HepG2 (cell line): ENCODE measurements around the gene ARMCX4. TPM values are rescaled to one million over a fixed set of nuclear protein-coding genes. Genes with fewer than 3 reads are reported as not detected.
"Not testable (repeated sequence)": the region's sequence is repeated elsewhere in the genome, so short reads cannot be mapped to it uniquely, and the experiment has no call there.

Experiments used
- ATAC-seq: fragments of 200-7000 bp; cut with Tn5 transposase; 3 replicates; pipeline ENCODE4 v1.9.1; 2020; ENCODE audit warnings: mild to moderate bottlenecking, moderate library complexity
- BruUV-seq: library from RNA; stranded (reverse); fragments of 400-500 nt; replicated peaks from 2 replicates; lab custom pipeline; 2021; lab: Mats Ljungman, UMichigan
- CTCF ChIA-PET: fragments of 300-600 bp; formaldehyde crosslinking; extraction: SDS; loops from one replicate; lab custom pipeline; 2021; ENCODE audit warnings: low total read pairs, inconsistent platforms, low intra/inter-chr PET ratio; lab: Yijun Ruan, JAX
- POLR2A ChIA-PET: fragments of 350-600 bp; sonication (Branson Sonifier 250); formaldehyde crosslinking; loops from one replicate; lab custom pipeline; 2020; ENCODE audit warnings: antibody characterized with exemption, inconsistent platforms; lab: Yijun Ruan, JAX
- DNase-seq: peaks from one replicate; pipeline ENCODE4 v3.0.0-alpha.2; 2015; ENCODE audit warnings: low spot score
- FAIRE-seq: peaks from 3 replicates; lab custom pipeline; 2011; peaks lifted over from hg19 to GRCh38; lab: Jason Lieb, UNC
- H2AFZ ChIP-seq: one replicate; pipeline ENCODE4 v1.6.1; 2011; ENCODE audit warnings: low read length, inconsistent platforms
- H3K27ac ChIP-seq: fragments of 300-600 bp; 3 replicates; pipeline ENCODE4 v1.8.0; 2011; ENCODE audit warnings: mixed run types, mild to moderate bottlenecking, mixed read lengths, low read length, inconsistent platforms; ENCODE audit not compliant: insufficient read depth; ENCODE audit errors: extremely low read length
- H3K27me3 ChIP-seq, 2 experiments: fragments of 200-600 bp in 1 of 2; 2 replicates in 1 of 2; 3 replicates in 1 of 2; pipeline versions ENCODE4 v1.6.0 to v1.8.0; 2011; ENCODE audit warnings: low read length in 2 of 2, mild to moderate bottlenecking in 2 of 2, moderate library complexity in 2 of 2, inconsistent platforms in 1 of 2; ENCODE audit not compliant: insufficient read depth in 2 of 2, control insufficient read depth in 1 of 2
- H3K36me3 ChIP-seq, 2 experiments: fragments of 200-600 bp in 1 of 2; replicated peaks in 1 of 2; 2 replicates in 1 of 2; 3 replicates in 1 of 2; pipeline versions ENCODE4 v1.5.1 to v1.8.0; 2011; ENCODE audit warnings: low read length in 2 of 2, inconsistent platforms in 1 of 2; ENCODE audit not compliant: insufficient read depth in 2 of 2, control insufficient read depth in 1 of 2
- H3K4me1 ChIP-seq: 2 replicates; pipeline ENCODE4 v1.5.1; 2012; ENCODE audit warnings: low read length, inconsistent platforms; ENCODE audit not compliant: insufficient read depth
- H3K4me2 ChIP-seq: 2 replicates; pipeline ENCODE4 v1.6.0; 2011; ENCODE audit warnings: low read depth, low read length, inconsistent platforms
- H3K4me3 ChIP-seq, 3 experiments: fragments of 200-600 bp in 1 of 3; sonication (generic), shearing (Covaris generic) in 1 of 3; replicated peaks in 1 of 3; 2 replicates each; pipeline ENCODE4 v1.5.1; 2011 to 2016; ENCODE audit warnings: low read length in 3 of 3, inconsistent platforms in 2 of 3, low read depth in 2 of 3, mild to moderate bottlenecking in 2 of 3, control low read depth in 1 of 3, mixed read lengths in 1 of 3; ENCODE audit not compliant: insufficient read depth in 1 of 3
- H3K79me2 ChIP-seq: one replicate; pipeline ENCODE4 v1.6.1; 2011; ENCODE audit warnings: low read length, inconsistent platforms; ENCODE audit not compliant: insufficient read depth
- H3K9ac ChIP-seq: 2 replicates; pipeline ENCODE4 v1.6.0; 2011; ENCODE audit warnings: mild to moderate bottlenecking, low read depth, low read length, inconsistent platforms; ENCODE audit not compliant: insufficient read depth
- H3K9me3 ChIP-seq: 2 replicates; pipeline ENCODE4 v1.5.1; 2012; ENCODE audit warnings: mild to moderate bottlenecking, low read length
- H4K20me1 ChIP-seq: 2 replicates; pipeline ENCODE4 v1.6.0; 2011; ENCODE audit warnings: inconsistent platforms, mild to moderate bottlenecking, low read length, moderate library complexity; ENCODE audit not compliant: insufficient read depth
- MATR3 ChIP-seq: sonication (generic); formaldehyde crosslinking; IDR thresholded peaks from 2 replicates; pipeline ENCODE4 v1.4.0; 2020; ENCODE audit warnings: missing genetic modification reagents
- MED8 ChIP-seq: sonication (generic); formaldehyde crosslinking; IDR thresholded peaks from 2 replicates; pipeline ENCODE4 v1.8.1; 2023; ENCODE audit warnings: mild to moderate bottlenecking, missing genetic modification reagents; ENCODE audit not compliant: insufficient replicate concordance
- NFATC3 ChIP-seq: sonication (generic); formaldehyde crosslinking; IDR thresholded peaks from 2 replicates; pipeline ENCODE4 v1.5.1; 2020; ENCODE audit warnings: mild to moderate bottlenecking, missing genetic modification reagents
- TBX3 ChIP-seq: fragments of 450-650 bp; IDR thresholded peaks from 2 replicates; pipeline ENCODE4 v1.6.1; 2017; ENCODE audit warnings: antibody characterized with exemption, mild to moderate bottlenecking, inconsistent platforms, borderline replicate concordance
- ZBTB38 ChIP-seq: sonication (generic); formaldehyde crosslinking; IDR thresholded peaks from 2 replicates; pipeline ENCODE4 v1.5.1; 2020; ENCODE audit warnings: mild to moderate bottlenecking, missing genetic modification reagents
- ZNF44 ChIP-seq: sonication (generic); formaldehyde crosslinking; IDR thresholded peaks from 2 replicates; pipeline ENCODE4 v1.5.1; 2020; ENCODE audit warnings: mild to moderate bottlenecking, missing genetic modification reagents
- WGBS: methylation state at CpG from one replicate; pipeline ENCODE4 v1.1.6; 2017; ENCODE audit warnings: low lambda C conversion rate; 5-methylcytosine and 5-hydroxymethylcytosine counted together
- in situ Hi-C: cut with HindIII; loops from 2 replicates; pipeline ENCODE4 v1.10.0; 2017; ENCODE audit warnings: low pct_unique_long_range_greater_than_20kb; ENCODE audit not compliant: extremely low pct_ligation_motif_present
- intact Hi-C: fragments of 100-400 bp; cut with micrococcal nuclease; formaldehyde crosslinking; loops from one replicate; pipeline ENCODE4 v1.10.0; 2022; ENCODE audit not compliant: unreplicated experiment
- polyA plus RNA-seq, 8 experiments: library from polyadenylated mRNA; depleted of rRNA in 3 of 8; stranded (reverse) in 7 of 8; unstranded in 1 of 8; fragments of >200 nt; fragmentation: Illumina TruSeq in 4 of 8; extraction: Trizol in 4 of 8; gene quantifications; 2 replicates each; pipeline versions ENCODE4 v1.2.1 to v1.2.3, GENCODE V29; 2011 to 2016; ENCODE audit warnings: low read depth in 4 of 8, missing spikeins in 1 of 8, mixed read lengths in 1 of 8; ENCODE audit not compliant: insufficient read depth in 1 of 8
- total RNA-seq, 5 experiments: library from RNA; depleted of rRNA; stranded (reverse); fragments of >200 nt; fragmentation: Illumina TruSeq; extraction: Trizol; gene quantifications; 2 replicates each; pipeline ENCODE4 v1.2.3, GENCODE V29; 2016; ENCODE audit warnings: low read depth in 1 of 5
- TF ChIP-seq, protein P1 (sequence below): sonication (generic); formaldehyde crosslinking; IDR thresholded peaks from 2 replicates; pipeline ENCODE4 v1.4.0; 2020; ENCODE audit warnings: mild to moderate bottlenecking, missing genetic modification reagents

The ARMCX4 gene
- total and polyA plus RNA-seq, 2 of the 13 experiments (the other 11 are each of a cell fraction or from before 2014, with no cell fraction given), result not detected

DNA sequence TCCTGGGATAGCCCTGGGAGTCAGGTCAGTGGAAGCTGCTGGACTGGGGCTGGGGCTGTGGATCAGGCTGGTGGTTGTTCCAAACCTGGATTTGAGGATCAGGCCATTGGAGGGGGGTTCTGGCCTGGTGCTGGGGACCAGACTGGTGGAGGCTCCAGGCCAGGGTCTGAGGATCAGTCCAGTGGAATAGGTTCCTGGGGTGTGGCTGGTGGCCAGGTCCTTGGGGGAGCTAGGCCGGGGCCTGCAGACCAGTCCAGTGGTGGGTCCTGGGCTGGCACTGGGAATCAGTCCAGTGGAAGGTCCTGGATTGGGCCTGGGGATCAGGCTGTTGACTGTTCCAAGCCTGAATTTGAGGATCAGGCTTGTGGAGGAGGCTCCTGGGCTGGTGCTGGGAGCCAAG lies 8.0 kb downstream of the ARMCX4 start:
- no peak overlapping the region for H3K9ac ChIP-seq
- H3K79me2 ChIP-seq, result no peaks in the 10 kb centered on the region
- H3K36me3 ChIP-seq, result no peaks in the 10 kb centered on the region
- no peaks in the 10 kb centered on the region for H3K9me3 ChIP-seq
- H3K4me3 ChIP-seq, result no peak overlapping the region
- H3K27me3 ChIP-seq, result no peaks in the 10 kb centered on the region
- no peaks in the 10 kb centered on the region for H3K4me1 ChIP-seq
- WGBS, result no CpG with 5 or more reads among the region's 1 CpG
- ChIA-PET POLR2A (no interaction called here), CTCF (no interaction called here)
- H3K27ac ChIP-seq, result no peak overlapping the region
- intact Hi-C loops (no loop called here), in situ Hi-C loops (no loop called here)
- ATAC-seq (no peak), FAIRE-seq (no peak), DNase-seq (no peak)
- no peak overlapping the region for H2AFZ ChIP-seq
- H4K20me1 ChIP-seq, result no peaks in the 10 kb centered on the region
- no TSS peak for BruUV-seq
- no peak for TF ChIP-seq NFATC3
- H3K4me2 ChIP-seq, result no peak overlapping the region

DNA sequence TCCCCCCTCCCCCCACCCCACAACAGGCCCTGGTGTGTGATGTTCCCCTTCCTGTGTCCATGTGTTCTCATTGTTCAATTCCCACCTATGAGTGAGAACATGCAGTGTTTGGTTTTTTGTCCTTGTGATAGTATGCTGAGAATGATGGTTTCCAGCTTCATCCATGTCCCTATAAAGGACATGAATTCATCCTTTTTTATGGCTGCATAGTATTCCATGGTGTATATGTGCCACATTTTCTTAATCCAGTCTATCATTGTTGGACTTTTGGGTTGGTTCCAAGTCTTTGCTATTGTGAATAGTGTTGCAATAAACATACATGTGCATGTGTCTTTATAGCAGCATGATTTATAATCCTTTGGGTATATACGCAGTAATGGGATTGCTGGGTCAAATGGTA lies 17.7 kb downstream of the ARMCX4 start:
- H2AFZ ChIP-seq, in situ Hi-C loops, POLR2A ChIA-PET, H4K20me1 ChIP-seq, H3K4me3 ChIP-seq, H3K27me3 ChIP-seq, CTCF ChIA-PET, FAIRE-seq, intact Hi-C loops, H3K79me2 ChIP-seq, ATAC-seq, DNase-seq, H3K9me3 ChIP-seq, H3K4me1 ChIP-seq, H3K27ac ChIP-seq, H3K36me3 ChIP-seq, H3K9ac ChIP-seq, BruUV-seq, H3K4me2 ChIP-seq: not testable (repeated sequence)
- WGBS, result 80% methylated on average over 1 of the region's 1 CpG

DNA sequence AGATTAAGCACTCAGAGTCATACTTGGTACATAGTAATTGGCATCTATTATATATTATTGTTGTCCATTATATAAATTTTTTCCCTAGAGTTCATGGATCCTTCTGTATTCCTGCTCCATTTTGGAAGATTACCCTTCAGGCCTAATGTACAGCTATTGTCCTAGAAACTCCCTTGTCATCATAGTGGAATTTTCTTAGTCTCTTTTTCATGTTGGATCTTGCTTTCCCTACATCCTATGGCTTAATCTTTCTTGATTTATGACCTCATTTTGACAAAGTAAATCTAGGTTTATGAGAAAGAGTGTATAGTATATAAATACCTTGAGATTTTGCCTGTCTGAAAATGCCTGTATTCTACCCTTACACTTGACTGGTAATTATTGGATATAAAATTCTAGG lies 22.1 kb downstream of the ARMCX4 start:
- CTCF ChIA-PET, result no interaction called here
- Histone ChIP-seq H3K4me3 (no peak overlapping the region), H4K20me1 (no peaks in the 10 kb centered on the region), H3K4me1 (no peaks in the 10 kb centered on the region)
- no peak for ATAC-seq
- TF ChIP-seq, protein P1, sequence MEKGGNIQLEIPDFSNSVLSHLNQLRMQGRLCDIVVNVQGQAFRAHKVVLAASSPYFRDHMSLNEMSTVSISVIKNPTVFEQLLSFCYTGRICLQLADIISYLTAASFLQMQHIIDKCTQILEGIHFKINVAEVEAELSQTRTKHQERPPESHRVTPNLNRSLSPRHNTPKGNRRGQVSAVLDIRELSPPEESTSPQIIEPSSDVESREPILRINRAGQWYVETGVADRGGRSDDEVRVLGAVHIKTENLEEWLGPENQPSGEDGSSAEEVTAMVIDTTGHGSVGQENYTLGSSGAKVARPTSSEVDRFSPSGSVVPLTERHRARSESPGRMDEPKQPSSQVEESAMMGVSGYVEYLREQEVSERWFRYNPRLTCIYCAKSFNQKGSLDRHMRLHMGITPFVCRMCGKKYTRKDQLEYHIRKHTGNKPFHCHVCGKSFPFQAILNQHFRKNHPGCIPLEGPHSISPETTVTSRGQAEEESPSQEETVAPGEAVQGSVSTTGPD (CRISPR knock-in tag), result no peak
- TF ChIP-seq ZBTB38 (CRISPR knock-in tag) (no peak), MATR3 (CRISPR knock-in tag) (no peak), TBX3 (no peak), MED8 (CRISPR knock-in tag) (no peak), ZNF44 (CRISPR knock-in tag) (no peak)
- TF ChIP-seq, all 625 proteins: peak for 0
- intact Hi-C loops (no loop called here), in situ Hi-C loops (no loop called here)
- Histone ChIP-seq H3K27me3 (no peaks in the 10 kb centered on the region), H3K79me2 (no peaks in the 10 kb centered on the region), H3K9ac (no peak overlapping the region), H2AFZ (no peak overlapping the region), H3K9me3 (no peaks in the 10 kb centered on the region), H3K4me2 (no peak overlapping the region), H3K36me3 (no peaks in the 10 kb centered on the region), H3K27ac (no peak overlapping the region)
- POLR2A ChIA-PET, result no interaction called here
- no peak for FAIRE-seq
- DNase-seq, result no peak
- BruUV-seq, result no TSS peak
